Astrocyte (in vitro differentiated cells and primary cell): ENCODE measurements around the gene SDF2L1. TPM values are rescaled to one million over a fixed set of nuclear protein-coding genes. Genes with fewer than 3 reads are reported as not detected.

Source experiments
- DNase-seq: peaks from one replicate; pipeline ENCODE4 v3.0.0-alpha.2; 2010; ENCODE audit warnings: low read depth
- FAIRE-seq: peaks from 2 replicates; lab custom pipeline; 2011; peaks lifted over from hg19 to GRCh38; lab: Jason Lieb, UNC
- H2AFZ ChIP-seq: 2 replicates; pipeline ENCODE4 v1.6.0; 2012; ENCODE audit warnings: low read depth, low read length, inconsistent platforms
- H3K27ac ChIP-seq: 2 replicates; pipeline ENCODE4 v1.5.1; 2011; ENCODE audit warnings: low read depth, low read length, inconsistent platforms
- H3K27me3 ChIP-seq: 2 replicates; pipeline ENCODE4 v1.6.0; 2011; ENCODE audit warnings: low read length, inconsistent platforms; ENCODE audit not compliant: insufficient read depth
- H3K36me3 ChIP-seq: 2 replicates; pipeline ENCODE4 v1.5.1; 2011; ENCODE audit warnings: low read length, inconsistent platforms; ENCODE audit not compliant: insufficient read depth
- H3K4me1 ChIP-seq: 2 replicates; pipeline ENCODE4 v1.5.1; 2011; ENCODE audit warnings: low read length, inconsistent platforms; ENCODE audit not compliant: insufficient read depth
- H3K4me2 ChIP-seq: 2 replicates; pipeline ENCODE4 v1.6.0; 2012; ENCODE audit warnings: low read length, inconsistent platforms
- H3K4me3 ChIP-seq: 2 replicates; pipeline ENCODE4 v1.5.1; 2011; ENCODE audit warnings: low read depth, mild to moderate bottlenecking, low read length, inconsistent platforms; ENCODE audit not compliant: insufficient read depth
- H3K79me2 ChIP-seq: 2 replicates; pipeline ENCODE4 v1.6.0; 2012; ENCODE audit warnings: mild to moderate bottlenecking, low read length, inconsistent platforms; ENCODE audit not compliant: insufficient read depth
- H3K9ac ChIP-seq: 2 replicates; pipeline ENCODE4 v1.6.0; 2012; ENCODE audit warnings: mild to moderate bottlenecking, low read length, inconsistent platforms
- H3K9me3 ChIP-seq: 2 replicates; pipeline ENCODE4 v1.5.1; 2012; ENCODE audit warnings: low read depth, mild to moderate bottlenecking, low read length, inconsistent platforms; ENCODE audit not compliant: insufficient read depth
- H4K20me1 ChIP-seq: 2 replicates; pipeline ENCODE4 v1.6.0; 2012; ENCODE audit warnings: low read length, inconsistent platforms; ENCODE audit not compliant: insufficient read depth
- H3K27ac Mint-ChIP-seq: one replicate; pipeline ENCODE4 v1.8.0; 2021; ENCODE audit warnings: mild to moderate bottlenecking, mixed read lengths; ENCODE audit not compliant: unreplicated experiment
- H3K27me3 Mint-ChIP-seq: one replicate; pipeline ENCODE4 v1.8.0; 2021; ENCODE audit warnings: low read depth, mixed read lengths; ENCODE audit not compliant: unreplicated experiment
- H3K36me3 Mint-ChIP-seq: one replicate; pipeline ENCODE4 v1.8.0; 2021; ENCODE audit warnings: low read depth, mixed read lengths; ENCODE audit not compliant: unreplicated experiment
- H3K4me1 Mint-ChIP-seq: one replicate; pipeline ENCODE4 v1.8.0; 2021; ENCODE audit warnings: low read depth, mixed read lengths; ENCODE audit not compliant: unreplicated experiment
- H3K4me3 Mint-ChIP-seq: one replicate; pipeline ENCODE4 v1.8.0; 2021; ENCODE audit warnings: mild to moderate bottlenecking, moderate library complexity, mixed read lengths; ENCODE audit not compliant: unreplicated experiment
- H3K9me3 Mint-ChIP-seq: one replicate; pipeline ENCODE4 v1.8.0; 2021; ENCODE audit warnings: mild to moderate bottlenecking, mixed read lengths; ENCODE audit not compliant: unreplicated experiment
- EZH2 ChIP-seq: IDR thresholded peaks from 2 replicates; pipeline ENCODE4 v1.6.1; 2012; ENCODE audit warnings: mild to moderate bottlenecking, low read length, inconsistent platforms; ENCODE audit not compliant: insufficient read depth
- total RNA-seq: library from RNA; stranded (reverse); gene quantifications from 2 replicates; pipeline ENCODE4 v1.2.1, GENCODE V29; 2021
- TF ChIP-seq, protein P1 (sequence below): IDR thresholded peaks from 2 replicates; pipeline ENCODE4 v1.5.1; 2011; ENCODE audit warnings: low read depth, mild to moderate bottlenecking, inconsistent platforms, low read length, moderate library complexity; ENCODE audit not compliant: insufficient read depth

The SDF2L1 gene
- total RNA-seq, 1 donor from 2014 or later: 49.5 TPM

DNA sequence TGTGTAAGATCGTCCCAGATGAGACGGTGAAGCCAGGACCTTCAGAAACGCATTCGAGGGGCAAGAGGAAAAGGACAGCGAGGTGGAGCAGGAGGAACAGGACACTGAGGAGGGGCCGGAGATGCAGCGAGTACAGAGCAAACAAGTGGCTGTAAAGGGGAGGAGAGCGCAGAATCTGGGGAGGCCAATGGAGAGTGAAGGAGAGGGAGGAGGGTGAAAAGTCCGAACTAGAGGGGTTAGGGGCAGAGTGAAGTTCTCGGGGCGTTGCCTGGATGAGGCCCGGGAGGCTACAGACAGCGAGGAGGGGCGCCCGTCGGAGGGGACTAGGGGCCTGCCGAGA lies 14.9 kb downstream of the SDF2L1 start:
- DNase-seq (no peak), FAIRE-seq (no peak)
- no peak overlapping the region for H3K27ac ChIP-seq
- peak overlapping the region; percentile 75 for H2AFZ ChIP-seq
- H3K4me3 ChIP-seq: peak overlapping the region; percentile 54
- Mint-ChIP-seq H3K36me3 (no peaks in the 10 kb centered on the region), H3K4me3 (peak overlapping the region; percentile 74), H3K27ac (peak overlapping the region; percentile 3), H3K27me3 (peaks cover 16% of the 10 kb centered on the region), H3K9me3 (no peaks in the 10 kb centered on the region), H3K4me1 (no peaks in the 10 kb centered on the region)
- peaks cover 3% of the 10 kb centered on the region for H3K36me3 ChIP-seq
- H3K4me1 ChIP-seq: peaks cover 15% of the 10 kb centered on the region
- peak overlapping the region; percentile 0 for H3K9ac ChIP-seq
- H3K79me2 ChIP-seq: peaks cover 17% of the 10 kb centered on the region
- H3K27me3 ChIP-seq: no peaks in the 10 kb centered on the region
- peak overlapping the region; percentile 86 for H3K4me2 ChIP-seq
- no peak for TF ChIP-seq EZH2
- TF ChIP-seq, protein P1, sequence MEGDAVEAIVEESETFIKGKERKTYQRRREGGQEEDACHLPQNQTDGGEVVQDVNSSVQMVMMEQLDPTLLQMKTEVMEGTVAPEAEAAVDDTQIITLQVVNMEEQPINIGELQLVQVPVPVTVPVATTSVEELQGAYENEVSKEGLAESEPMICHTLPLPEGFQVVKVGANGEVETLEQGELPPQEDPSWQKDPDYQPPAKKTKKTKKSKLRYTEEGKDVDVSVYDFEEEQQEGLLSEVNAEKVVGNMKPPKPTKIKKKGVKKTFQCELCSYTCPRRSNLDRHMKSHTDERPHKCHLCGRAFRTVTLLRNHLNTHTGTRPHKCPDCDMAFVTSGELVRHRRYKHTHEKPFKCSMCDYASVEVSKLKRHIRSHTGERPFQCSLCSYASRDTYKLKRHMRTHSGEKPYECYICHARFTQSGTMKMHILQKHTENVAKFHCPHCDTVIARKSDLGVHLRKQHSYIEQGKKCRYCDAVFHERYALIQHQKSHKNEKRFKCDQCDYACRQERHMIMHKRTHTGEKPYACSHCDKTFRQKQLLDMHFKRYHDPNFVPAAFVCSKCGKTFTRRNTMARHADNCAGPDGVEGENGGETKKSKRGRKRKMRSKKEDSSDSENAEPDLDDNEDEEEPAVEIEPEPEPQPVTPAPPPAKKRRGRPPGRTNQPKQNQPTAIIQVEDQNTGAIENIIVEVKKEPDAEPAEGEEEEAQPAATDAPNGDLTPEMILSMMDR: no peak
- no peaks in the 10 kb centered on the region for H3K9me3 ChIP-seq
- no peaks in the 10 kb centered on the region for H4K20me1 ChIP-seq

GRCh38 chr22:21657360-21658032 lies 15.4 kb downstream of the SDF2L1 start:
- DNase-seq (no peak), FAIRE-seq (no peak)
- no peak overlapping the region for H3K27ac ChIP-seq
- no peaks in the 10 kb centered on the region for H3K9me3 Mint-ChIP-seq
- no peaks in the 10 kb centered on the region for H3K36me3 Mint-ChIP-seq
- no peaks in the 10 kb centered on the region for H3K4me1 Mint-ChIP-seq
- H2AFZ ChIP-seq: peak overlapping the region; percentile 75
- H3K27me3 ChIP-seq: no peaks in the 10 kb centered on the region
- H3K27ac Mint-ChIP-seq: no peak overlapping the region
- H3K27me3 Mint-ChIP-seq: peaks cover 16% of the 10 kb centered on the region
- peak overlapping the region; percentile 54 for H3K4me3 ChIP-seq
- H3K9me3 ChIP-seq: no peaks in the 10 kb centered on the region
- no peak for TF ChIP-seq EZH2
- TF ChIP-seq, protein P1: no peak
- H3K4me2 ChIP-seq: peak overlapping the region; percentile 86
- peaks cover 15% of the 10 kb centered on the region for H3K4me1 ChIP-seq
- H3K9ac ChIP-seq: peak overlapping the region; percentile 0
- H4K20me1 ChIP-seq: no peaks in the 10 kb centered on the region
- H3K79me2 ChIP-seq: peaks cover 13% of the 10 kb centered on the region
- H3K4me3 Mint-ChIP-seq: peak overlapping the region; percentile 67
- peaks cover 3% of the 10 kb centered on the region for H3K36me3 ChIP-seq

DNA sequence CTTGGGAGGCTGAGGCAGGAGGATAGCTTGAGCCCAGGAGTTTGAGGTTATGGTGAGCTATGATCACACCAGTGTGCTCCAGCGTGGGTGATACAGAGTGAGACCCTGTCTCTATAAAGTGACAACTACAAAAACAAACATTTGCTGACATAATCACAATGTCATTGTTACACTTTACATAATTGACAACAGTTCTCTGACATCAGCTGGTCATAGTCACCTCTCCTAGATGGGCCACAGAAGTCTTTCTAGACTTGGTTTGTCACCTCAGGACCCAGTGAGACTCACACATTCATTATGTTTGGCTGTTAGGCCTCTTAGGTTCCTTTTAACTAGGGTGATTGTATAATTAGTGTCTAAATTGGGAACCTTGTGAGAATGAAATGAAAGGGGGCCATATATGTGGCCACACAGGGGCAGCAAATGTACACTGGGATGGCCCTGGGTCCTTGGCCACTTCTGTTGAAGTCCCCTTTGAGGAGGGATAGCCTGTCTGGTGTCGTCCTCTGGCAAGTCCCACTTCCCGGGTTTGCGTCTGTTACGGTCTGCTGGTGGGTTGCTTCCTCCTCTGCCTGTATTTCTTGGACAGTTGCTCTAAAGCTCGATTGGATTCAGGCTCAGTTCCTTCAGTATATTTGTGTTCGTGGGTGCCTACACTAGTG lies 17.9 kb downstream of the SDF2L1 start:
- H3K4me1 Mint-ChIP-seq: no peaks in the 10 kb centered on the region
- DNase-seq (no peak), FAIRE-seq (no peak)
- H3K27me3 Mint-ChIP-seq: peaks cover 16% of the 10 kb centered on the region
- Histone ChIP-seq H3K4me2 (no peak overlapping the region), H3K4me1 (peaks cover 7% of the 10 kb centered on the region), H3K27ac (no peak overlapping the region), H3K9ac (no peak overlapping the region), H4K20me1 (no peaks in the 10 kb centered on the region), H3K4me3 (no peak overlapping the region), H3K36me3 (no peaks in the 10 kb centered on the region), H3K79me2 (no peaks in the 10 kb centered on the region), H3K27me3 (no peaks in the 10 kb centered on the region), H2AFZ (no peak overlapping the region), H3K9me3 (no peaks in the 10 kb centered on the region)
- no peak overlapping the region for H3K27ac Mint-ChIP-seq
- H3K9me3 Mint-ChIP-seq: no peaks in the 10 kb centered on the region
- TF ChIP-seq, protein P1: no peak
- no peak for TF ChIP-seq EZH2
- no peak overlapping the region for H3K4me3 Mint-ChIP-seq
- no peaks in the 10 kb centered on the region for H3K36me3 Mint-ChIP-seq
